Lower leg skin (tissue), 4 donors: ENCODE measurements around the gene NR2F1. TPM values are rescaled to one million over a fixed set of nuclear protein-coding genes. Genes with fewer than 3 reads are reported as not detected.

Source experiments
- DNase-seq, 2 donors: peaks; one replicate each; pipeline ENCODE4 v3.0.0-alpha.2; 2019; ENCODE audit warnings: low spot score in 2 of 2
- H3K4me3 ChIP-seq: fragments of 200-600 bp; sonication (generic); 2 replicates; pipeline ENCODE4 v1.5.1; 2017; ENCODE audit warnings: mild to moderate bottlenecking, low read depth; ENCODE audit not compliant: poor library complexity, severe bottlenecking
- POLR2A ChIP-seq, 2 donors: fragments of 450-650 bp; IDR thresholded peaks; one replicate each; pipeline ENCODE4 v1.6.1; 2016 to 2017; ENCODE audit warnings: antibody characterized with exemption in 2 of 2, mild to moderate bottlenecking in 1 of 2, moderate library complexity in 1 of 2
- WGBS, 2 donors: methylation state at CpG; one replicate each; pipeline ENCODE4 v1.1.5; 2018; 5-methylcytosine and 5-hydroxymethylcytosine counted together
- intact Hi-C: fragments of 100-400 bp; cut with DNase I; formaldehyde crosslinking; loops from one replicate; pipeline ENCODE4 v1.15.0; 2023; ENCODE audit warnings: low total_unique reads
- total RNA-seq, 4 donors: library from RNA; depleted of rRNA; stranded (reverse); fragments of >200 nt; gene quantifications; one replicate each; pipeline ENCODE4 v1.1.0, GENCODE V29; 2016
- TF ChIP-seq, protein P1 (sequence below), 3 donors: fragments of 450-650 bp; IDR thresholded peaks; one replicate each; pipeline ENCODE4 v1.5.1; 2016; ENCODE audit warnings: antibody characterized with exemption in 3 of 3, mild to moderate bottlenecking in 3 of 3, moderate library complexity in 2 of 3

Gene NR2F1
- total RNA-seq, 4 donors from 2014 or later: 0.72 to 5.9 (median 2.7) TPM

DNA sequence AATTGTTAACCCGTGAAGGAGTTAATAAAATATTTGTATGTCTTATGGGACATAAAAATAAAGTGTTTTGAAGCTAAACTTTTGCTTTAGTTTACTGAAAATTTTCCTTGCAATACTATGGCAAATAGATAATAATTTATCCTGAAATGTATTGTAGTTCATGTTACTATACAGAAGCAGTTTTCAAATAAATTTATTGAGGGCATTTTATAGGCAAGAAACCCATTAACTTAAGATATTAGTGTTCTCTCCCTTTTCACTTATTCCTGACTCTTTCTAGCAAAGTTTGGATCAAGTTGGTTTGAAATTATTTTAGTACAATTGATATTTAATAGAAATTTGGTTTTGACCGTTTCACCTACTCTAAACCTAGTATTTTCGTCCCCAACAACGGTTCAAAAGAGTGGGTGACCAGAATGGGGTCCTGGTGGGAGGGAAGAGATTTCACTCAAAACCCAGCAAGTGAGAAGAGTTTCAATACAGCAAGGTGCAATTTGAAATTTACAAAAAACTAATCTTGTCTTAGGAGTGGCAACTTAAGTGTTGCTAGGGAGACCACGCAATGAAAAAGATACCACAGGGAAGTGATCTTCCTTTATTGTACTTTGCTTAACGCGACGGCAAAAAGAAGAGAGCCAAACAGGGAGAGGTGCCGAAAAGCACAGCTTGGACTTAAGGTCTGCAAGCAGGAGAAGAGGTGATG, 28.4 kb downstream of the NR2F1 start:
- 11 to 12% methylated on average over 9 of the region's 9 CpGs for WGBS, 2 donors
- intact Hi-C loops: no loop called here
- DNase-seq: no peak
- H3K4me3 ChIP-seq: no peak overlapping the region
- TF ChIP-seq, protein P1, sequence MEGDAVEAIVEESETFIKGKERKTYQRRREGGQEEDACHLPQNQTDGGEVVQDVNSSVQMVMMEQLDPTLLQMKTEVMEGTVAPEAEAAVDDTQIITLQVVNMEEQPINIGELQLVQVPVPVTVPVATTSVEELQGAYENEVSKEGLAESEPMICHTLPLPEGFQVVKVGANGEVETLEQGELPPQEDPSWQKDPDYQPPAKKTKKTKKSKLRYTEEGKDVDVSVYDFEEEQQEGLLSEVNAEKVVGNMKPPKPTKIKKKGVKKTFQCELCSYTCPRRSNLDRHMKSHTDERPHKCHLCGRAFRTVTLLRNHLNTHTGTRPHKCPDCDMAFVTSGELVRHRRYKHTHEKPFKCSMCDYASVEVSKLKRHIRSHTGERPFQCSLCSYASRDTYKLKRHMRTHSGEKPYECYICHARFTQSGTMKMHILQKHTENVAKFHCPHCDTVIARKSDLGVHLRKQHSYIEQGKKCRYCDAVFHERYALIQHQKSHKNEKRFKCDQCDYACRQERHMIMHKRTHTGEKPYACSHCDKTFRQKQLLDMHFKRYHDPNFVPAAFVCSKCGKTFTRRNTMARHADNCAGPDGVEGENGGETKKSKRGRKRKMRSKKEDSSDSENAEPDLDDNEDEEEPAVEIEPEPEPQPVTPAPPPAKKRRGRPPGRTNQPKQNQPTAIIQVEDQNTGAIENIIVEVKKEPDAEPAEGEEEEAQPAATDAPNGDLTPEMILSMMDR (IDR thresholded peaks at IDR 0.05): no peak
- no peak for TF ChIP-seq POLR2A (IDR thresholded peaks at IDR 0.05)

DNA sequence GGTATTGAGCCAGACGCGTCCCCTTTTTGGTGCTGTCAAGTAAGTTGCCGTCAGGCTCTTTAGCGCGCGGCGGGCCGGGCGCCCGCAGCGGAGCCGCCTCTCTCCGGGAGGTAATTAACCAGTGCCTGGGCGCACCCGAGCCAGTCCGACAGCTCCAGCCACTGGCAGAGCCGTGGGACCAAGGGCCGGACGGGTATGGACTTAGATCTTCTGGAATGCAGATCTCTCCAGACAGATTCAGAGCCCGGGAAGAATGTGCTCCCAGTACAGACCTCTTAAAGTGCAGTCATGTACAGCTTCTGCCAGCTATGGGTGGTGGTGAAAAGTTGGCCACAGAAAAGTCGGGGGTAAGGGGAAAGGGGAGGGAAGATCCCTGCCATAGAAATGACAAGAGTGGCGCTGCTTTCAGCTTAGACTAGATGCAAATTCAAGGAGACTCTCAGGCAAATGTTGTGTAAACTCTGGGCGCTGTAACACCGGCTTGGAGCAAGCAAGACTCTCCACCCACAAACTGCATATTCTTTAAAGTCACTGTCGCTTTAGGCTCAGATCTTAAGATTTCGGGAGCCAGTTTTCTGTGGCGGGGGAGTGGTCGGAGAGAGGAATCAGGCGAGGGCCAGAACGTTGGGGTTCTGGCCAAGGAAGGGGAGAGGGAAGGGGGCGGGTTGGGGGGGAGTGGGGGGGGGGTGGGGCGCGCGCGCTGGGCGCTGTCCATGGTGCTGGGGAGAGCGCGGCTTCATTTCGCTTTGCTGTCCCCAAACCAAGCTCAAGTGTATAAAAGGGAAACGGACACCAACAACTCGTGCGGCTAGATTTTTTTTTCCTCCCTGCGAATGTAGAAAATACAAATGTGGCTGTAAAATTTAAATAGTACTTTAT, 29.2 kb downstream of the NR2F1 start:
- intact Hi-C loops: no loop called here
- no peak for DNase-seq
- no peak overlapping the region for H3K4me3 ChIP-seq
- 4 to 5% methylated on average over 42 to 43 of the region's 43 CpGs for WGBS, 2 donors
- TF ChIP-seq, protein P1 (IDR thresholded peaks at IDR 0.05): no peak
- TF ChIP-seq POLR2A (IDR thresholded peaks at IDR 0.05): no peak

DNA sequence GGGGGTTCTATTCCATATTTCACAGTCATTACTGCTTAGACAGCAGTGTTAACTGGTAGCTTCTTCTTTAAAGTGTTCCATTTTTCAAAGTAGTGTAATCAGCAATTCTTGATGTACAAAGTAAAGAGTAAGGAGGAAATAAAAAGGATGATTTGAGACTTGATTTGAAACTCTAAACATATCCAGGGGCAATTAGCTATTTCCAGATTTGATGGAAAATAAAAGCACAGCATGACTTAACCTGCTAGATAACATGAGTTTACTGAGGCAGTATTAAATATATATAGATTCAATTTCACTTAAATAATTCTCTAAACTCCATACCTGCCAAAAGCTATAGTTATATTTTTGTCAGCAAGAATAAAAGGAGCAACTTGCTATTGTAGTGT, 29.8 kb downstream of the NR2F1 start:
- DNase-seq: no peak
- intact Hi-C loops: no loop called here
- TF ChIP-seq, protein P1 (IDR thresholded peaks at IDR 0.05): no peak
- no peak for TF ChIP-seq POLR2A (IDR thresholded peaks at IDR 0.05)
- no peak overlapping the region for H3K4me3 ChIP-seq

DNA sequence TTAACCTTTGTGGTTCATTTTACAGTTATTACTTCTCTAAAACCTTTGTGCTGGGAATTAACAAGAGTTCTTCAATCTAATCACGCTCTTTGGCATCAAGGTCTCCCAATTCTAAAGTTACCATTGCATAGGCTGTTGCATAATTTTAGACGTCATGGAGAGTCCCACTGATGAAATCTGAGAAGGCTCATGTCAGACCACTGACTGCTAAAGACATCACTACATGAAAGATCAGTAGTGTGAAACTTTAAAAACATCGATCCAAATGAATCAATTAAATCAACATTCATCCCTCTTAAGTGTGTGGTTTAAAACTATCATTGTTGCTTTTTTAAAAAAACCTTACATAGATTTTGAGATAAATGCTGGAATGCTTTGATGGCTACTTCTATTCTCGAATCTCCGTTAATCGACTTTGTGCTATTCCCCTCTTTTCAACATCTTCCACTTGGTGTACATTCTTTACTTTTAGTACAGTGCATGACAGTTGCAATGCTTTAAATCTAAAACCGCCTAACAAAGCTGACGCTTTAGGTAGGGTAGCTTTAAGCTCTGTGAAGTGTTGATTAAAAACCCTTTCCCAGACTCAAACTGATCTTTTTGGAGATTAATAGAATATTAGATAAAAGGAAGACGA, 33.6 kb downstream of the NR2F1 start:
- DNase-seq: no peak
- no peak overlapping the region for H3K4me3 ChIP-seq
- 91 to 93% methylated on average over 9 of the region's 9 CpGs for WGBS, 2 donors
- intact Hi-C loops: no loop called here
- TF ChIP-seq POLR2A (IDR thresholded peaks at IDR 0.05): no peak
- TF ChIP-seq, protein P1 (IDR thresholded peaks at IDR 0.05): no peak

DNA sequence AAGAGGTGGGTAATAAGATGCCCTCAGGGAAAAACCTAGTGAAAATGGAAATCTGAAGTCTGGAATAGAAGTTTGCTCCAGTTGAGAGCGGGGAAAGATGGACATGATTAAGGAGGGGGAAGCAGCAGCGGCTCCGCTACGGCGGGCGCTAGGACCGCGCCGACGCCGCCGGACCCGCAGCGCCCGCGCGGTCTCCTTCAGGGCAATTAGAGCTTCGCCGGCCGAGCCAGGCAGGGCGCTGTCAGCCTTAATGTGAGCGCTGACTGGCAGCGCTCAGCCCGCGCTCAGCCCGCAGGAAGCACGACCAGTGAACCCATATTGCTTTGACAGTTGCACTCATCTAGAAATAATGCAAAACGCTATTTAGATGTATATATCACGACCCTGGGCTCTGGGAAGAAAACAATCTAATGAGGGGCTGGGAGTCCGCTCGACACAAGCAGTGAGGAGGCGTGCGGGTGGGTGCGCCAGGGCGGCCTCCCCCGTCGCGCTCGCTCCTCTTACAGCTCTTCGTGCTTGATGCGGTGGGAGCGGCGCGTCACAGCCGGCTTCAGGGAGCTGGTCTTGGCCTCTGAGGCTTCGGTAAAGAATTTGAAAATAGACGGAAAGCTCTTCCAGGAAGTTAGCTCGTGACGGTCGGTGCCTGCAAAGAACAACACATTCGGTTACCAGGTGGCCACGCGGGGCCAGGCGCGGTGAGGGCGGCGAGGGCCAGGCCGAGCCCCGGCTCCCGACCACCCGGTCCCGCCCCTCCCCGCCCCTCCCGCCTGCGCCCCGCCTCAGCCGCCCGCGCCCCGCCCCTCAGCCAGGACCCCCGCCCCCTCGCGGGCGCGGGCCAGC, 37.7 kb downstream of the NR2F1 start:
- 1 to 6% methylated on average over 37 to 66 of the region's 75 CpGs for WGBS, 2 donors
- TF ChIP-seq POLR2A (IDR thresholded peaks at IDR 0.05): no peak
- TF ChIP-seq, protein P1 (IDR thresholded peaks at IDR 0.05): no peak
- DNase-seq: peak in 1 of 2 donors; percentile 87
- H3K4me3 ChIP-seq: peak overlapping the region; percentile 21
- intact Hi-C loops: no loop called here
